ENCODE results near the gene RAMACL. TPM values are rescaled to one million over a fixed set of nuclear protein-coding genes. Genes with fewer than 3 reads are reported as not detected.

Gene RAMACL
- total RNA-seq, 2 donors from 2014 or later: 0.99 to 10.9 TPM

- H3K36me3 ChIP-seq (replicated peaks in 1 of 2; ENCODE audit: insufficient read depth in 1 of 2, low read depth in 2 of 2): no peaks in the 10 kb centered on the region
- DNase-seq (no peak), ATAC-seq (no peak)
- H3K27me3 ChIP-seq: no peaks in the 10 kb centered on the region
- intact Hi-C loops (cut with DNase I): no loop called here
- no peak overlapping the region for H3K27ac ChIP-seq
- H3K9me3 ChIP-seq: no peaks in the 10 kb centered on the region
- H3K4me3 ChIP-seq: no peak overlapping the region
- 84 to 91% methylated on average over 6 of the region's 6 CpGs for WGBS, 2 donors
- no peaks in the 10 kb centered on the region for H3K4me1 ChIP-seq
- TF ChIP-seq CTCF (IDR thresholded peaks at IDR 0.05) (no peak), POLR2A (IDR thresholded peaks at IDR 0.05) (no peak)
These were observed 9.5 kb upstream of the RAMACL start for GRCh38 chr6:166595949-166596348.

- Histone ChIP-seq H3K27ac (no peak overlapping the region), H3K36me3 (replicated peaks in 1 of 2; ENCODE audit: insufficient read depth in 1 of 2, low read depth in 2 of 2) (no peaks in the 10 kb centered on the region), H3K9me3 (no peaks in the 10 kb centered on the region), H3K27me3 (no peaks in the 10 kb centered on the region), H3K4me1 (no peaks in the 10 kb centered on the region), H3K4me3 (no peak overlapping the region)
- TF ChIP-seq CTCF (IDR thresholded peaks at IDR 0.05): no peak
- WGBS, 2 donors: 89 to 94% methylated on average over 13 of the region's 13 CpGs
- DNase-seq: no peak
- intact Hi-C loops (cut with DNase I): no loop called here
- no peak for ATAC-seq
These were observed 8.7 kb upstream of the RAMACL start for GRCh38 chr6:166595061-166595780.

- 84 to 87% methylated on average over 9 of the region's 9 CpGs for WGBS, 2 donors
- H3K27ac ChIP-seq: no peak overlapping the region
- TF ChIP-seq POLR2A (IDR thresholded peaks at IDR 0.05): no peak
- no peak for TF ChIP-seq CTCF (IDR thresholded peaks at IDR 0.05)
These were observed 6.3 kb upstream of the RAMACL start for GRCh38 chr6:166592821-166593220.

GRCh38 chr6:166591961-166592520 is 5.6 kb upstream of the RAMACL start:
- ATAC-seq (no peak), DNase-seq (no peak)
- 85 to 93% methylated on average over 7 of the region's 7 CpGs for WGBS, 2 donors
- TF ChIP-seq POLR2A (IDR thresholded peaks at IDR 0.05) (no peak), CTCF (IDR thresholded peaks at IDR 0.05) (no peak)
- no peak overlapping the region for H3K27ac ChIP-seq
- no peaks in the 10 kb centered on the region for H3K9me3 ChIP-seq
- H3K4me3 ChIP-seq: no peak overlapping the region
- no peaks in the 10 kb centered on the region for H3K36me3 ChIP-seq (replicated peaks in 1 of 2; ENCODE audit: insufficient read depth in 1 of 2, low read depth in 2 of 2)
- H3K27me3 ChIP-seq: no peaks in the 10 kb centered on the region
- intact Hi-C loops (cut with DNase I): no loop called here
- H3K4me1 ChIP-seq: no peaks in the 10 kb centered on the region

More at GRCh38 chr6:166592821-166593220, 6.3 kb upstream of the RAMACL start:
- Histone ChIP-seq H3K27me3 (no peaks in the 10 kb centered on the region), H3K36me3 (replicated peaks in 1 of 2; ENCODE audit: insufficient read depth in 1 of 2, low read depth in 2 of 2) (no peaks in the 10 kb centered on the region), H3K9me3 (no peaks in the 10 kb centered on the region), H3K4me1 (no peaks in the 10 kb centered on the region), H3K4me3 (no peak overlapping the region)
- ATAC-seq (no peak), DNase-seq (no peak)
- intact Hi-C loops (cut with DNase I): no loop called here

GRCh38 chr6:166591026-166591425 is 4.5 kb upstream of the RAMACL start:
- Histone ChIP-seq H3K4me1 (no peaks in the 10 kb centered on the region), H3K4me3 (no peak overlapping the region), H3K36me3 (replicated peaks in 1 of 2; ENCODE audit: insufficient read depth in 1 of 2, low read depth in 2 of 2) (no peaks in the 10 kb centered on the region), H3K27me3 (no peaks in the 10 kb centered on the region), H3K9me3 (no peaks in the 10 kb centered on the region), H3K27ac (no peak overlapping the region)
- ATAC-seq: no peak
- DNase-seq: no peak
- intact Hi-C loops (cut with DNase I): no loop called here
- WGBS, 2 donors: 89 to 91% methylated on average over 11 of the region's 11 CpGs
- no peak for TF ChIP-seq POLR2A (IDR thresholded peaks at IDR 0.05)
- TF ChIP-seq CTCF (IDR thresholded peaks at IDR 0.05): no peak
